Measurements from ENCODE around the gene GRM7.

GRCh38 chr3:7781395-7781794 lies 920.5 kb downstream of the GRM7 start:
- TF ChIP-seq CTCF (IDR thresholded peaks at IDR 0.05; ENCODE audit: low read depth, low read length, missing input control) (no peak), YY1 (IDR thresholded peaks at IDR 0.05) (no peak), RAD21 (IDR thresholded peaks at IDR 0.05) (no peak)

All from liver (tissue), 3 donors.